VCaP (cell line): ENCODE measurements around the gene FOLR1.

Source experiments
- H3K27ac ChIP-seq: fragments of 450-650 bp; 2 replicates; pipeline ENCODE4 v1.5.1; 2017
- TF ChIP-seq, protein P1 (sequence below): fragments of 450-650 bp; conservative IDR thresholded peaks from 2 replicates; pipeline ENCODE4 v1.5.1; 2017; ENCODE audit warnings: mild to moderate bottlenecking, moderate library complexity

The FOLR1 gene

GRCh38 chr11:72241291-72241781 is 49.4 kb downstream of the FOLR1 start:
- no peak overlapping the region for H3K27ac ChIP-seq
- TF ChIP-seq, protein P1, sequence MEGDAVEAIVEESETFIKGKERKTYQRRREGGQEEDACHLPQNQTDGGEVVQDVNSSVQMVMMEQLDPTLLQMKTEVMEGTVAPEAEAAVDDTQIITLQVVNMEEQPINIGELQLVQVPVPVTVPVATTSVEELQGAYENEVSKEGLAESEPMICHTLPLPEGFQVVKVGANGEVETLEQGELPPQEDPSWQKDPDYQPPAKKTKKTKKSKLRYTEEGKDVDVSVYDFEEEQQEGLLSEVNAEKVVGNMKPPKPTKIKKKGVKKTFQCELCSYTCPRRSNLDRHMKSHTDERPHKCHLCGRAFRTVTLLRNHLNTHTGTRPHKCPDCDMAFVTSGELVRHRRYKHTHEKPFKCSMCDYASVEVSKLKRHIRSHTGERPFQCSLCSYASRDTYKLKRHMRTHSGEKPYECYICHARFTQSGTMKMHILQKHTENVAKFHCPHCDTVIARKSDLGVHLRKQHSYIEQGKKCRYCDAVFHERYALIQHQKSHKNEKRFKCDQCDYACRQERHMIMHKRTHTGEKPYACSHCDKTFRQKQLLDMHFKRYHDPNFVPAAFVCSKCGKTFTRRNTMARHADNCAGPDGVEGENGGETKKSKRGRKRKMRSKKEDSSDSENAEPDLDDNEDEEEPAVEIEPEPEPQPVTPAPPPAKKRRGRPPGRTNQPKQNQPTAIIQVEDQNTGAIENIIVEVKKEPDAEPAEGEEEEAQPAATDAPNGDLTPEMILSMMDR = no peak

- no peak overlapping the region for H3K27ac ChIP-seq
- TF ChIP-seq, protein P1 = no peak
Measured at GRCh38 chr11:72242141-72242540, 50.2 kb downstream of the FOLR1 start.

DNA sequence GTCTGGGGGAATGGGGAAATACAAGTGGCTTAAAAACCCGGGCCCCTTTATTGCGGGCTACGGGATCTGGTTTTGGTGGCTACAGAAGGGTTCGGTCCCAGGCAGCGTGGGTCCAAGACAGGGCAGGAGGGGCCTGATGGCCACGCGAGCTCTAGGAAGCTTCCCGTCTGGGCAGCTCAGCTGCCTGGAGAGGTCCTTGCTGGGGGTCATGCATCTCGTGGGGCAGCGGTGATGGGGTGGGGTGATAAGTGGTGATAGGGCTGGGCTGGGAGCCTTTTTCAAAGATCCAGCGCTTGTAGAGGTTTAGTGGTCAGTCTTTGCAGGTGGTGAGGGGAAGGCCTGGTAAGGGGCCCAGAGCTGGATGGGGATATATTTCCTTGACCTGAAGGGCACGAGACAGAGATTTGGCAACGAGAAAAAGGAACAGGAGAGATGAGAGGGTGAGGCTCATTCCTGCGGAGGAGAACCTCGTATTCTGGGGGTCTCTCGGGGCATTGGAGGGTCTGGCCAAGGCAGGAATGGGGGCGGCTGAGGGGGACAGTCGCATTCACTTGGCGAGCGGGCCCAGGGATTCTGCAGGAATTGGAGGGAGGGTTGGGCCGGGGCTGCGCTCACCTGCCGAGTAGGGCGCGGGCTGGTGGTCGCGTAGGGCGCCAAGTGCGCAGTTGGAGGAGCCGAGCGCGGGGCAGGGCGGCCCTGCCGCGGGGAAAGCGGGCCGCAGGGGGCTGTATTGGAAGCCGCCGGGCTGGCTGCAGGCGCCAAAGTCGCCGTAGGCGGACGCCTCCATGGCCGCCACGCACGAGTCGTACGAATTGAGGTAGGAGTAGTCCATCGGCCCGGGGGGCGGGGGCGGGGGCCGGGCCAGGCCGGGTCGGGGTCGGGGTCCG is 51.5 kb downstream of the FOLR1 start:
- TF ChIP-seq, protein P1 = no peak
- H3K27ac ChIP-seq = no peak overlapping the region

DNA sequence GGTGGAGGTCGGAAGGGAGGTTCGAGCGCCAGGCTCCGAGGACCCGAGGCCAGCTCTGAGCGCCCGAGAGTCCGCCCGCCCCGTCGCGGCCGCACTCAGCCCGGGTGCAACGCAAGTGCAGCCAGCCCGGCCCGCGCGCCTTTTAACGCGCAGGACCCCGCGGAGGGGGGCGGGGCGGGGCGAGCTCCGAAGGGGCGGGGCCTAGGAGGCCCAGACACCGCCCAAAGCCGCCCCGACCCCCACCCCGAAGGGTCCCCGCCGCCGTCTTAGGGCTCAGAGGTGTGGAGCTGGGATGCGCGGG is 52.1 kb downstream of the FOLR1 start, which contains the start of gene PHOX2A:
TSS of gene PHOX2A (minus strand) at position 117 of the 301 bp plus-strand sequence. CDS start 172 bp downstream, outside the sequence.
- TF ChIP-seq, protein P1 = no peak
- no peak within 1 kb of the TSS for H3K27ac ChIP-seq

DNA sequence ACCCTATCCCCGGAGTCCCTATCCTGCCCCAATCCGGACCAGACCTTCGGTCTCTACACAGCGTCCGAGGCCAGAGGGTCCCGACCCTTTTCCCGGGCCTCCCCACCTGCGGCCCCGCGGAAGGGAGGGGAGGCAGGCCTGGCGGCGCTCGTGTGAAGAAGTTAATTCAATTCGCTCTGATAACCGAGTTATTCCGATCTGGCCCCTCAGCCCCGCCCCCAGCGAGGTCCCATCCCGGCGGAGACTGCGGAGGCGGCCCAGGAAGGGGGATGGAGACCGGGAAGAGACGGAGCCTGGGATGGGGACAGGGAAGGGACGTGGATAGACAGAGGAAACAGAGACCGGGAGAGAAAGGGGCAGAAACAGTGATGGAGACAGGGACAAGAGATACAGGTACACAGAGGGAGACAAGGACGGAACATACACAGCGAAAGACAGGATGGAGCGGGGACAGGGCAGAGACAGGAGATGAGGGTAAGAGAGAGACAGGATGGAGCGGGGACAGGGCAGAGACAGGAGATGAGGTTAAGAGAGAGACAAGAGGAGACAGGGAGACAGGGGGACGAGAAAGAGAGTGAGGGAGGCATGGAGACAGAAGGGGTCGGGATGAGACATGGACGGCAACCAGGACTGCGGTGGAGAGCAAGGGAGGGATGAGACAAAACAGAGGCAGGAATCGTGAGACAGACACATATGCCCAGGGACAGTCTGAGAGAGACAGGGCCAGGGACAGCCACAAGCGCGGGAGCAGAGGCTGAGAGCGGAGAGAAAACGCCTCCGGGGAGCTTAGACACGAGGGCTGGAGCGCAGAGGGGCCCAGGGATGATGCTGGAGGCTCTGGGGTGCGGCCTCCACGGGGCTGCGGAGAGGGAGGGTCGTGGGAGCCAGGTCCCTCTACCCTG is 52.7 kb downstream of the FOLR1 start:
- no peak overlapping the region for H3K27ac ChIP-seq
- TF ChIP-seq, protein P1 = no peak

DNA sequence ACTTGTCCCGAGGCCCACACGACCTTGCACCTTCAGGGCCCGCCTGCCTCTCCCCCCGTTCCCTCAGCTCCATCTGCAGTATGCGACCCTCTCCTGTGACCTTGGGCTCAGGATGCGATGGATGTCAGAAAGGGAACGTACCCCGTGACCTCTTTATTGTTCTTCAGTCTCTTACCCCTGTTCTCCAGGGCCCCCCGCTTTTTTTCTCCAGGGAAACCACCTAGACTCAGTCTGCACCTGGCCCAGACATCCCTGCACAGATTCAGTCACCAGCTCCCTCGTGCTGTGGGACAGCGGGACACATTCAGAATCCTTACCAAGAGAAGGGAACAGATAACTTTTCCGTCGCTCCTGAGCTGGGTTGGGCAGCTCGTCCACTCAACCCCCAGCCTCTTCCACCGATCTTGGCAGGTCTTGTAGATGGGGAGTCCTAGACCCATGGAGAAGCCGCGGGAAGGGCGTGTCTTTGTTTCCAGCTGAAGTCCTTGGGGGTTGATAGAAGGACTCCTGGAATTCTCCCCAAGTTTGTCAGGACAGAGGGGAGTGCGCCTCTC is 53.4 kb downstream of the FOLR1 start:
- TF ChIP-seq, protein P1 = no peak
- no peak overlapping the region for H3K27ac ChIP-seq
